Measurements from ENCODE around the gene SESTD1. TPM values are rescaled to one million over a fixed set of nuclear protein-coding genes. Genes with fewer than 3 reads are reported as not detected.

The SESTD1 gene
- total RNA-seq, 8 experiments from 2014 or later, result 2.6 to 34.2 (median 25.5) TPM

DNA sequence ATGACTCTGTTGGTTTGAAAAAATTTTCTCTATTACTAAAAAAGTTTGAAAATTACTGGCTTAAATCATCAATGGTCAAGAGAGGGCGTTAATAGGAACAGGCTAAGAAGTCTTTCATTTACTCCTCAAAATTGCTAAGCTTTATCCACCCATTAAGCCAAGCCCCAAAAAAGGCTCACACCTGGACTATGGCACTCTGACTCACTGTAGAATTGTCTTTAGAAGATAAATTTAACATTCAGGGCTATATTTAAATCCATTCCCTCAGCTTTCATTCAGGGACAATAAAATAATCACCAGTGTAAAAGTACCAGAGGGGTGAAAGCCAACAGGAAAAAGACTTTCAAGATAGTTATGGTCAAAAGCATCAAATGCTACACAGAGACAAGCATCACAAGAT lies 80.0 kb downstream of the SESTD1 start:
- Histone ChIP-seq H3K4me3 (no peak overlapping the region), H3K27ac (no peak overlapping the region), H3K4me1 (replicated peaks in 1 of 2) (no peaks in the 10 kb centered on the region)
- 86 to 100% (median 100%) methylated on average over 1 of the region's 1 CpG; no CpG with 5 or more reads in 1 of the 10 experiments for WGBS, 10 experiments
- in situ Hi-C loops (cut with MboI; ENCODE audit: low pct_unique_long_range_greater_than_20kb in 2 of 9, low sequenced_read_pairs in 9 of 9, unreplicated experiment in 9 of 9), result no loop called here
- no peak for ATAC-seq (replicated peaks in 6 of 8)

DNA sequence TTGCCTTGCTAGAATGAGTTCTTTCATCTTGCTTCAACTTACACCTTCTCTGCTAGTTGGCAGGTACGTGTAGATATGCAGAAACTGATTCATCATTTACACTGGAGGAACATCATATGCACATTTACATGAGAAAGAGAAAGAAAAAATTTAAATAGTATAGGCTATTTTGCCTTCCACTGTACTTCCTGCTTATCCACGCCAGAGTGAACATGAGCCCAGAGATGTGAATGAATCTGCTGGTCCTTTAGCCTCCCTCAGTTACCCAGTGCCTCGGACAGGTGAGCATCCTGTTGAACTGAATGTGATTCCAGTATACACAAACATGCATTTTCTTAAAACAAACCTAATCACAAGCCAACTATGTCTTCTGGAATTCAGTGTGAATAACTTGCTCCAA lies 83.6 kb downstream of the SESTD1 start:
- Histone ChIP-seq H3K4me3 (no peak overlapping the region), H3K4me1 (replicated peaks in 1 of 2) (no peaks in the 10 kb centered on the region), H3K27ac (no peak overlapping the region)
- no peak for ATAC-seq (replicated peaks in 6 of 8)
- WGBS, 10 experiments, result 28 to 100% (median 61%) methylated on average over 1 to 3 of the region's 3 CpGs; no CpG with 5 or more reads in 3 of the 10 experiments
- in situ Hi-C loops (cut with MboI; ENCODE audit: low pct_unique_long_range_greater_than_20kb in 2 of 9, low sequenced_read_pairs in 9 of 9, unreplicated experiment in 9 of 9), result no loop called here

DNA sequence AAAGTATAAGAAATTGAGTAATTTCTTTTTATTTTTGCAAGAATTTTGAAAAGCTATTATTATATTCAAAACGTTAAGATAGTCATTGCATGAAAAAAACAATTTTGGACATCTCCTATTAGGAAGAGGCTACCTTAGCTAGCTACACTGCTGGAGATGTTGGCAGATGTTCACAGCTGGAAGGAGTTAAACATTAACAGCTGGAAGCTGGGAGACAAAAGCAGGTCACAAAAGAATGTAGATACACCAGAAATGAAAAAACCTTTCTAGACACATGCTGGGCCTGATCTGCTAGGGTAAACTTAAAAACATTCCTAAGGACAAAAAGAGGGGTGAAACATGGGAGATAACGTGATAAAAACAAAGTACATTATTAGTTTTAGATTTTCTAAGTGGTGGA lies 84.4 kb downstream of the SESTD1 start:
- in situ Hi-C loops (cut with MboI; ENCODE audit: low pct_unique_long_range_greater_than_20kb in 2 of 9, low sequenced_read_pairs in 9 of 9, unreplicated experiment in 9 of 9), result no loop called here
- no peak overlapping the region for H3K27ac ChIP-seq
- 0 to 65% (median 33%) methylated on average over 1 to 2 of the region's 2 CpGs; no CpG with 5 or more reads in 1 of the 10 experiments for WGBS, 10 experiments
- H3K4me3 ChIP-seq, result no peak overlapping the region
- no peaks in the 10 kb centered on the region for H3K4me1 ChIP-seq (replicated peaks in 1 of 2)
- no peak for ATAC-seq (replicated peaks in 6 of 8)

DNA sequence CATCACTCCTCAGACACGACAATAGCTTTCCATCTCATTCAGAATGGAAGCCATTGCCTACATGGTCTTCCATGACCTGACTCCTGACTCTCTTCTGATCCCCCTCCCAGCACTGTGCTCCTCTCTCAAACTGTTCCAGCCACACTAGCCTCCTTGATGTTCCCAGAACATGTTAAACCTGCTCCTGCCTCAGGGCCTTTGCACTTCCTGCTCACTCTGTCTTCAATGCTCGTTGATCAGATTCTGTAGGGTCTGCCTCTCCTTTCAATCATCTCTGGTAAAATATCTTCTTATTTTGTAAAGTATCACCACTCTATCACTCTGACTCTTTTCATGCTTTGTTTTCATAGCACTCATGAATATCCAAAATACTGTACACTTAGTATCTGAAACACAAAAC lies 84.9 kb downstream of the SESTD1 start:
- ATAC-seq (replicated peaks in 6 of 8), result no peak
- Histone ChIP-seq H3K4me3 (no peak overlapping the region), H3K27ac (no peak overlapping the region), H3K4me1 (replicated peaks in 1 of 2) (no peaks in the 10 kb centered on the region)
- in situ Hi-C loops (cut with MboI; ENCODE audit: low pct_unique_long_range_greater_than_20kb in 2 of 9, low sequenced_read_pairs in 9 of 9, unreplicated experiment in 9 of 9), result no loop called here
- 40 to 100% (median 78%) methylated on average over 1 to 2 of the region's 2 CpGs for WGBS, 10 experiments

GRCh38 chr2:179177694-179178093 lies 86.9 kb downstream of the SESTD1 start:
- H3K4me1 ChIP-seq (replicated peaks in 1 of 2), result no peaks in the 10 kb centered on the region
- no peak overlapping the region for H3K4me3 ChIP-seq
- WGBS, 10 experiments, result 18 to 83% (median 49%) methylated on average over 1 of the region's 1 CpG; no CpG with 5 or more reads in 2 of the 10 experiments
- in situ Hi-C loops (cut with MboI; ENCODE audit: low pct_unique_long_range_greater_than_20kb in 2 of 9, low sequenced_read_pairs in 9 of 9, unreplicated experiment in 9 of 9), result no loop called here
- peak in 1 of 8 experiments; percentile 83 for ATAC-seq (replicated peaks in 6 of 8)
- no peak overlapping the region for H3K27ac ChIP-seq

DNA sequence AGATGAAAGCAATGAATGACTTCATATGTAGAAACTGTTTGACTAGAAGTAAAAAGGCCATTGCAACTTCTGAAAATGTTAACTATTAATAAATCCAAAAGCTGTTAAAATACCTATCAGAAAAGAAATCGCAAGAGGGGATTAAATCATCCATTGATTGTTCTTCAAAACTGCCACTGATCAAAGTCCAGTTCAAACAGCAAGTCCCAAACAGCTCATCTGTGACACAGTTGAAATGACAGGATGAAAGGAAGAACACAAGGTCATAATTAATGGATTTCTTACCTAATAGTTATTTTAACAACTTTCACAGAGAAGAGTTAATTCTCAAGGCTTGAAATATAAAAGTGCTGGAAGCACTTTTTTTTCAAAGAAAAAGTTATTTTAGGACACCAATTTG lies 90.4 kb downstream of the SESTD1 start:
- in situ Hi-C loops (cut with MboI; ENCODE audit: low pct_unique_long_range_greater_than_20kb in 2 of 9, low sequenced_read_pairs in 9 of 9, unreplicated experiment in 9 of 9), result no loop called here
- no peak overlapping the region for H3K4me3 ChIP-seq
- no peak overlapping the region for H3K27ac ChIP-seq
- ATAC-seq (replicated peaks in 6 of 8), result no peak
- WGBS, 10 experiments, result 69 to 100% (median 94%) methylated on average over 1 of the region's 1 CpG; no CpG with 5 or more reads in 2 of the 10 experiments
- no peaks in the 10 kb centered on the region for H3K4me1 ChIP-seq (replicated peaks in 1 of 2)

- 80 to 100% (median 100%) methylated on average over 1 to 2 of the region's 2 CpGs; no CpG with 5 or more reads in 4 of the 10 experiments for WGBS, 10 experiments
- Histone ChIP-seq H3K27ac (no peak overlapping the region), H3K4me3 (no peak overlapping the region), H3K4me1 (replicated peaks in 1 of 2) (no peaks in the 10 kb centered on the region)
- ATAC-seq (replicated peaks in 6 of 8), result no peak
- in situ Hi-C loops (cut with MboI; ENCODE audit: low pct_unique_long_range_greater_than_20kb in 2 of 9, low sequenced_read_pairs in 9 of 9, unreplicated experiment in 9 of 9), result no loop called here
Measured at GRCh38 chr2:179172894-179173293, 91.7 kb downstream of the SESTD1 start.

- WGBS, 10 experiments, result 83 to 100% (median 100%) methylated on average over 1 of the region's 1 CpG; no CpG with 5 or more reads in 3 of the 10 experiments
- H3K4me3 ChIP-seq, result no peak overlapping the region
- no peak overlapping the region for H3K27ac ChIP-seq
- in situ Hi-C loops (cut with MboI; ENCODE audit: low pct_unique_long_range_greater_than_20kb in 2 of 9, low sequenced_read_pairs in 9 of 9, unreplicated experiment in 9 of 9), result no loop called here
- no peak for ATAC-seq (replicated peaks in 6 of 8)
- H3K4me1 ChIP-seq (replicated peaks in 1 of 2), result no peaks in the 10 kb centered on the region
Measured at GRCh38 chr2:179171371-179171770, 93.3 kb downstream of the SESTD1 start.

DNA sequence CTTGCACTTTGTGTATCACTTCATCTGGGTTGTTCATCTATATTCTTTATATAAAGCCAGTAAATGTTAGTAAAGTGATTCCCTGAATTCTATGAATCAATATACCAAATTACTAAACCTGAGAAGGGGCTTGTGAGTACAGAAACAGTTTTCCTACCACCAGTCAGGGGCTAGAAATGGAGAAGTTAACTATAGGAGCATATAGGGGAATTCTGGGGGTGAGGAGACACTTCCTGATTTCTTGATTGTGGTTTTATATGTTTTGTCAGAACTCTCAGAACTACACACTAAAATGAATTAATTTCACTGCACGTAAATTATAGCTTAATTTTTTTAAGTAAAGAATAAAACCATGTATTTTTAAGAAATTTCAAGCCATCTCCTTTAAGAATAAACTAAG lies 93.7 kb downstream of the SESTD1 start:
- Histone ChIP-seq H3K4me1 (replicated peaks in 1 of 2) (no peaks in the 10 kb centered on the region), H3K27ac (no peak overlapping the region), H3K4me3 (no peak overlapping the region)
- in situ Hi-C loops (cut with MboI; ENCODE audit: low pct_unique_long_range_greater_than_20kb in 2 of 9, low sequenced_read_pairs in 9 of 9, unreplicated experiment in 9 of 9), result no loop called here
- no peak for ATAC-seq (replicated peaks in 6 of 8)
- 85 to 100% (median 100%) methylated on average over 1 of the region's 1 CpG; no CpG with 5 or more reads in 1 of the 10 experiments for WGBS, 10 experiments

GRCh38 chr2:179165356-179166000 lies 99.2 kb downstream of the SESTD1 start:
- in situ Hi-C loops (cut with MboI; ENCODE audit: low pct_unique_long_range_greater_than_20kb in 2 of 9, low sequenced_read_pairs in 9 of 9, unreplicated experiment in 9 of 9), result no loop called here
- Histone ChIP-seq H3K4me3 (no peak overlapping the region), H3K4me1 (replicated peaks in 1 of 2) (no peaks in the 10 kb centered on the region), H3K27ac (no peak overlapping the region)
- WGBS, 10 experiments, result 60 to 100% (median 80%) methylated on average over 1 to 3 of the region's 3 CpGs; no CpG with 5 or more reads in 5 of the 10 experiments
- ATAC-seq (replicated peaks in 6 of 8), result no peak

GRCh38 chr2:179141206-179141605 lies 123.4 kb downstream of the SESTD1 start:
- in situ Hi-C loops (cut with MboI; ENCODE audit: low pct_unique_long_range_greater_than_20kb in 2 of 9, low sequenced_read_pairs in 9 of 9, unreplicated experiment in 9 of 9), result loop anchor here in 2 of 9 experiments (25.0 kb wide), 3 partner anchors 229 to 354 kb away; no protein-coding TSS in a partner anchor
- Histone ChIP-seq H3K4me3 (no peak overlapping the region), H3K27ac (no peak overlapping the region), H3K4me1 (replicated peaks in 1 of 2) (peaks cover 0 to 7% of the 10 kb centered on the region in 2 donors)
- ATAC-seq (replicated peaks in 6 of 8), result peak in 2 of 8 experiments; percentile 36 to 93
- WGBS, 10 experiments, result 63 to 100% (median 100%) methylated on average over 1 of the region's 1 CpG; no CpG with 5 or more reads in 4 of the 10 experiments

- H3K4me1 ChIP-seq (replicated peaks in 1 of 2), result peaks cover 0 to 7% of the 10 kb centered on the region in 2 donors
- H3K27ac ChIP-seq, result no peak overlapping the region
- in situ Hi-C loops (cut with MboI; ENCODE audit: low pct_unique_long_range_greater_than_20kb in 2 of 9, low sequenced_read_pairs in 9 of 9, unreplicated experiment in 9 of 9), result loop anchor here in 2 of 9 experiments (25.0 kb wide), 3 partner anchors 228 to 353 kb away; no protein-coding TSS in a partner anchor
- no peak for ATAC-seq (replicated peaks in 6 of 8)
- WGBS, 10 experiments, result 50 to 100% (median 92%) methylated on average over 1 to 4 of the region's 4 CpGs; no CpG with 5 or more reads in 1 of the 10 experiments
- no peak overlapping the region for H3K4me3 ChIP-seq
Measured at GRCh38 chr2:179140571-179140970, 124.1 kb downstream of the SESTD1 start.

GRCh38 chr2:179139506-179139905 lies 125.1 kb downstream of the SESTD1 start:
- H3K4me1 ChIP-seq (replicated peaks in 1 of 2), result peaks cover 0 to 7% of the 10 kb centered on the region in 2 donors
- in situ Hi-C loops (cut with MboI; ENCODE audit: low pct_unique_long_range_greater_than_20kb in 2 of 9, low sequenced_read_pairs in 9 of 9, unreplicated experiment in 9 of 9), result loop anchor here in 2 of 9 experiments (10.0 to 25.0 kb wide), 4 partner anchors 227 to 352 kb away; no protein-coding TSS in a partner anchor
- WGBS, 10 experiments, result 83 to 100% (median 100%) methylated on average over 1 to 4 of the region's 4 CpGs; no CpG with 5 or more reads in 1 of the 10 experiments
- no peak overlapping the region for H3K4me3 ChIP-seq
- H3K27ac ChIP-seq, result no peak overlapping the region
- ATAC-seq (replicated peaks in 6 of 8), result no peak

Data from motor neuron (in vitro differentiated cells).